HG03469 (cell line): ENCODE data around the gene PPP1R12C.
"Not testable (repeated sequence)": the region's sequence is repeated elsewhere in the genome, so short reads cannot be mapped to it uniquely, and the experiment has no call there.

Experiments
- ATAC-seq: cut with Tn5 transposase; IDR thresholded peaks from one replicate; pipeline ENCODE4 v1.9.1; 2021; ENCODE audit warnings: mild to moderate bottlenecking, moderate library complexity, moderate number of reproducible peaks; ENCODE audit not compliant: unreplicated experiment

Gene PPP1R12C

DNA sequence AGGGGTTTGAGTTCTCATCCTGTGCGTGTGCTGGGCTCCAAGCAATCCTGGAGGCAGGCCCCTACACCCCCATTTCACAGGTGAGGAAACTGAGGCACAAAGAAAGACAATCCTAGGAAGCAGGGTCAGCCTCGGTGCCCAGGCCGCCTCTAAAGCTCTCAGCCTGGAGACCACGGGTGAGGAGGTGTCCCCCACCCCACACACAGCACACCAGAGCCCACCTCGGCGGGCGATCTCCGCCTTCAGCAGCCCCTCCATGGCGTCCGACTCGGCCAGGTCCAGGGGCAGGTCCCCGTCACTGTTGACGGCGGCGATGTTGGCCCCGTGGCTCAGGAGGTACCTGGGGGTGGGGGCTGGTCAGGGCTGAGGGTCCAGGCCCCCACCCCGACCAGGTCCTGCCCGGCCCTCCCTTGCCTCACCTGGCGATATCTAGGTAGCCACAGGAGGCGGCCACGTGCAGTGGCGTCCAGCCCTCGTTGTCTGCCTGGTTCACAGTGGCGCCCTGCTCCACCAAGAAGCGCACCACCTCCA is 5.1 kb downstream of the PPP1R12C start:
- ATAC-seq: no peak

- no peak for ATAC-seq
Measured at GRCh38 chr19:55111238-55111831, 6.1 kb downstream of the PPP1R12C start.

- no peak for ATAC-seq
Measured at GRCh38 chr19:55109527-55110291, 7.7 kb downstream of the PPP1R12C start.

DNA sequence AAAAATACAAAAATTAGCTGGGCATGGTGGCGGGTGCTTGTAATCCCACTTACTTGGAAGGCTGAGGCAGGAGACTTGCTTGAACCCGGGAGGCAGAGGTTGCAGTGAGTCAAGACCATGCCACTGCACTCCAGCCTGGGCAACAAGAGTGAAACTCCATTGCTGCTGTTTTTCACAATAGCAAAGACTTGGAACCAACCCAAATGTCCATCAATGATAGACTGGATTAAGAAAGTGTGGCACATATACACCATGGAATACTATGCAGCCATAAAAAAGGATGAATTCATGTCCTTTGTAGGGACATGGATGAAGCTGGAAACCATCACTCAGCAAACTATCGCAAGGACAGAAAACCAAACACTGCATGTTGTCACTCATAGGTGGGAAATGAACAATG is 10.2 kb downstream of the PPP1R12C start:
- not testable (repeated sequence) for ATAC-seq

DNA sequence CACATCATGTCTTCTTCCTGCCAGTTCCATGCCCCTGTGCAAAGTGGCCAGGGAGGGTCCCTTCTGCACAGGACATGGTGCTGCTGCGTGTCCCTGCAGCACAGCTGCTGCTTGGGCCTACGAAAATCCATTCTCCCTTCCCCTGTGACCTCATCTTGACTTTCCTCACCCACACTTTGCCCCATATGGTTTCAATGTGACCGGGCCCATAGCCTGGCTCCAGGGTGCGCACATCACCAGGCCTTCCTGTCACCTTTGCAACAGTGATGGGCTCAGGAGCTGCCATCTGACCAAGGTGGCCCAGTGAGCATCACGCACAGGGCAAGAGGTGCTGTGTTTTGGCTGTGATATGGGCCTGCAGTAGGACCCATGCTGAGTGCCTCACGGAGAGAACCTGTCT is 10.8 kb downstream of the PPP1R12C start:
- no peak for ATAC-seq

GRCh38 chr19:55105237-55105636 is 12.2 kb downstream of the PPP1R12C start:
- no peak for ATAC-seq

- no peak for ATAC-seq
Measured at GRCh38 chr19:55103190-55103589, 14.2 kb downstream of the PPP1R12C start.

DNA sequence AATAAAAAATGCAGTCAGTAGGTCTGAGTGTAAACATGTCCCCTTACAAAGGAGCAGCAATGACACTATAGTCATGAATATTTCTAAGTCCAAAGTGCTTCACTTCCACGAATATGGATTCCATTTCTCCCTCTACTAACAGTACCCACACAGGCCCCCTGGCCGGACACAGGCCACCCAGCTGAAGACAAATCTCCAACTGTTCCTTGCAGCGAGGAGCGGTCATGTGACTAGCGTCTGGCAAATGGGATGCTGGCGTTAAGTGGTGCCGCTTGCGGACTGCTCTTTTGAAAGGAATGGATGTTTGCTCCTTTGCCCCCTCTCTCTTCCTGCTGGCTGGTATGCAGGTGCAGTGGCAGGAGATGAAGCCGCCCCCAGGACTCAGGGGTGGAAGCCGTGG is 16.2 kb downstream of the PPP1R12C start:
- ATAC-seq: no peak

GRCh38 chr19:55099557-55100506 is 17.6 kb downstream of the PPP1R12C start:
- ATAC-seq: no peak

GRCh38 chr19:55098716-55099556 is 18.5 kb downstream of the PPP1R12C start:
- ATAC-seq: no peak

GRCh38 chr19:55097864-55098715 is 19.3 kb downstream of the PPP1R12C start:
- no peak for ATAC-seq

DNA sequence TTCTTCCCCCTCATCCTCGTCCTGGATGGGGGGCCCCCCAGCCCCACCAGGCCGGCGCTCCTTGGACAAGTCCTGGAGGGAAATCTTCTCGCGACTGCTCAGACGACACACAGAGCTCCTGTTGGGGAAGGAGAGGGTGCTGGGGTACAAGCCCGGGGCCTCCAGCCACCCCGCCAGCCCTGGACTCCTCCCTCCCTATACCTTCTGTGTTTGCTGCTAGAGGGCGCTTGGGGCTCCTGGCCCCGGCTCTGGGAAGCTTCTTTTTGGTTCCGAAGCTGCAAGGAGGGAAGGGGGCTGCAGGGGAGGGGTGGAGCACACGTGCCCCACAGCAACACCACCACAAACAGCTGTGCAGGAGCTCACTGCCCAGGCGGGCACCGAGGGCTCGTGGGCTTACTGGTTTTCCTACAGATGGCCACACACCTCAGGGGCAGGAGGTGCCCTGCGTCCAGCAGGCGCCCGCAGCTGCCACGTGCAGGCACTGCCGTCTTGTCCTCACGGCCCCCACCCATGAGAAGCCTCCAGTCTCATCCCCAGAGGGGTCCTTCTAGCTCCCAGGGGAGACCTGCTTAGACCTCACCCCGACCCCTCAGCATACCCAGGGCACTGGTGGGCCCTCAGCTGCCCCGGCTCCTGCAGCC is 21.3 kb downstream of the PPP1R12C start:
- no peak for ATAC-seq

GRCh38 chr19:55095260-55096060 is 22.0 kb downstream of the PPP1R12C start:
- no peak for ATAC-seq

GRCh38 chr19:55094456-55095259 is 22.8 kb downstream of the PPP1R12C start:
- ATAC-seq: no peak

DNA sequence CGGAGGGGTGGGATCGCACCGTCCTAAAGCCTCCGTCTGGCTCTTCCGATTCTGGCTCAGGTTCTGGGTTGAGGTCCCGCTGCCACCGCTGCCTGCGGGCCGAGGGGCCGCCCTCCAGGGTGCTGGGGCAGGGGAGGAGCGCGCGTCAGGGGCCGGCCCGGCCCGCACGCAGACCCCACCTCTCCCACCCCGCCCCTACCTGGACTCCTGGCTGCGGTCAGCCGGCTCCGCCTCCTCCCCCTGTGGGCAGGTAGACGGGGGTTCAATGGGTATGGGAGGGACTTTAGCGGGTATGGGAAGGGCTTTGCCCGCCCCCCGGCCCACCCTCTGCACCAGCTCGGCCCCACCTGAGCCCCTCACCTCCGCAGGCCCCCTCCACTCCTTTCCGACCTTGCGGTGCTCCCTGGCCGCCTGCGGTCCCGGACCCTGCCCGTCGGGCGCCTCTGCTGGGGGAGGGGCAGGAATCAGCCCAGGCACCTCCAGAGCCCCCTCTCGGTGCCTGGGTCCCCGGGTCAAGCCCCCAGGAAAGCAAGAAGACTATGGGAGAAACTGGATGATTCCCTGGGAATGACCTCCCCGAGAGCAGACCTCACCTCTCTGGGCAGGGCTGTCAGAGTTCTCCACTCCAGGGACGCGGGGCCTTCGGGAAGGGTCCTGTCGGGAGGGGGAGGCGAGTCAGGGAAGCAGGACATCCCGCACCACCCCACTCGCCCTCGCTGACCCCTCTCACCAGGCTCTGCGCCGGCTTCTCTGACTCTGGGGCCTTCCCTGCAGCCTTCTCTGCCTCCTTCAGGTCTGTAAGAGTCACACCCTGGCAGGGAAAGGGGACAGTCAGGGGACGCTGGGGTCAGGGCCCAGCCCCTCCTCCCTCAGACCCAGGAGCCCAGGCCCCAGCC is 24.8 kb downstream of the PPP1R12C start:
- ATAC-seq: no peak

GRCh38 chr19:55091955-55092354 is 25.5 kb downstream of the PPP1R12C start:
- no peak for ATAC-seq
